Endothelial cell of umbilical vein (primary cell): ENCODE data around the gene MAML3. TPM values are rescaled to one million over a fixed set of nuclear protein-coding genes. Genes with fewer than 3 reads are reported as not detected.

Source experiments
- BruUV-seq: library from RNA; stranded (reverse); fragments of 400-500 nt; replicated peaks from 2 replicates; lab custom pipeline; 2021; lab: Mats Ljungman, UMichigan
- CTCF ChIA-PET: fragments of 300-600, 350-600 bp; sonication (Branson Sonifier 250); formaldehyde crosslinking; loops from one replicate; lab custom pipeline; 2021; ENCODE audit warnings: antibody characterized with exemption, inconsistent platforms; lab: Charles Lee
- POLR2A ChIA-PET: fragments of 300-600, 350-600 bp; sonication (Branson Sonifier 250); formaldehyde crosslinking; loops from one replicate; lab custom pipeline; 2021; ENCODE audit warnings: antibody characterized with exemption, inconsistent platforms; lab: Charles Lee
- DNase-seq: peaks from one replicate; pipeline ENCODE4 v3.0.0-alpha.2; 2011; ENCODE audit warnings: low read depth, low spot score
- FAIRE-seq: peaks from 2 replicates; lab custom pipeline; 2011; peaks lifted over from hg19 to GRCh38; lab: Jason Lieb, UNC
- H2AFZ ChIP-seq: 2 replicates; pipeline ENCODE4 v1.6.0; 2012; ENCODE audit warnings: low read depth, low read length, control low read depth, inconsistent platforms
- H3K27ac ChIP-seq: 2 replicates; pipeline ENCODE4 v1.5.1; 2011; ENCODE audit warnings: low read depth, mild to moderate bottlenecking, control low read depth, low read length, moderate library complexity; ENCODE audit not compliant: insufficient read depth
- H3K27me3 ChIP-seq, 2 experiments: 2 replicates each; pipeline versions ENCODE4 v1.6.0 to v1.6.1; 2011; ENCODE audit warnings: low read length in 2 of 2, mixed read lengths in 1 of 2; ENCODE audit not compliant: control insufficient read depth in 2 of 2, insufficient read depth in 2 of 2
- H3K36me3 ChIP-seq, 2 experiments: 2 replicates in 1 of 2; 3 replicates in 1 of 2; pipeline ENCODE4 v1.5.1; 2011; ENCODE audit warnings: low read length in 2 of 2, mild to moderate bottlenecking in 1 of 2, moderate library complexity in 1 of 2; ENCODE audit not compliant: control insufficient read depth in 2 of 2, insufficient read depth in 2 of 2; ENCODE audit errors: extremely low read depth in 1 of 2
- H3K4me1 ChIP-seq: 3 replicates; pipeline ENCODE4 v1.5.1; 2011; ENCODE audit warnings: mild to moderate bottlenecking, low read length; ENCODE audit not compliant: control insufficient read depth, insufficient read depth; ENCODE audit errors: extremely low read depth
- H3K4me2 ChIP-seq: 2 replicates; pipeline ENCODE4 v1.6.1; 2011; ENCODE audit warnings: low read length, control low read depth, mixed read lengths; ENCODE audit not compliant: insufficient read depth
- H3K4me3 ChIP-seq, 3 experiments: fragments of 200-600 bp in 1 of 3; sonication (generic), shearing (Covaris generic) in 1 of 3; replicated peaks in 1 of 3; 2 replicates each; pipeline ENCODE4 v1.5.1; 2011 to 2016; ENCODE audit warnings: control low read depth in 3 of 3, low read length in 3 of 3, mild to moderate bottlenecking in 2 of 3, inconsistent platforms in 1 of 3, low read depth in 1 of 3, moderate library complexity in 1 of 3; ENCODE audit not compliant: insufficient read depth in 1 of 3
- H3K79me2 ChIP-seq: 2 replicates; pipeline ENCODE4 v1.6.0; 2012; ENCODE audit warnings: low read length, inconsistent platforms; ENCODE audit not compliant: control insufficient read depth, insufficient read depth
- H3K9ac ChIP-seq: replicated peaks from 2 replicates; pipeline ENCODE3; 2011; ENCODE audit warnings: low read length, control low read depth; ENCODE audit not compliant: insufficient read depth; ENCODE audit errors: extremely low read depth
- H3K9me1 ChIP-seq: replicated peaks from 3 replicates; pipeline ENCODE4 v1.6.0; 2011; ENCODE audit warnings: mild to moderate bottlenecking, low read length; ENCODE audit not compliant: control insufficient read depth, insufficient read depth; ENCODE audit errors: extremely low read depth
- H3K9me3 ChIP-seq: replicated peaks from 2 replicates; pipeline ENCODE4 v1.5.1; 2012; ENCODE audit warnings: low read length, inconsistent platforms; ENCODE audit not compliant: control insufficient read depth, insufficient read depth
- H4K20me1 ChIP-seq: replicated peaks from 2 replicates; pipeline ENCODE3; 2011; ENCODE audit warnings: mild to moderate bottlenecking, low read length; ENCODE audit not compliant: control insufficient read depth, insufficient read depth; ENCODE audit errors: extremely low read depth
- CTCF ChIP-seq, 2 donors: IDR thresholded peaks; 1 replicate in 1 of 2; 2 replicates in 1 of 2; pipeline ENCODE4 v1.5.1; 2011; ENCODE audit warnings: low read length in 2 of 2, mild to moderate bottlenecking in 2 of 2, moderate library complexity in 2 of 2, control low read depth in 1 of 2, inconsistent platforms in 1 of 2, low read depth in 1 of 2; ENCODE audit not compliant: insufficient read depth in 1 of 2; ENCODE audit errors: extremely low read depth in 1 of 2
- EZH2 ChIP-seq: IDR thresholded peaks from 2 replicates; pipeline ENCODE4 v1.6.1; 2012; ENCODE audit warnings: borderline replicate concordance, low read depth, mild to moderate bottlenecking, moderate library complexity, low read length, inconsistent platforms; ENCODE audit not compliant: severe bottlenecking
- FOS ChIP-seq: IDR thresholded peaks from 2 replicates; pipeline ENCODE4 v1.6.1; 2011; ENCODE audit warnings: mild to moderate bottlenecking, low read length, moderate library complexity, borderline replicate concordance; ENCODE audit not compliant: insufficient read depth
- GATA2 ChIP-seq: IDR thresholded peaks from 2 replicates; pipeline ENCODE4 v1.7.0; 2011; ENCODE audit warnings: low read depth, mild to moderate bottlenecking, moderate library complexity, mixed read lengths, low read length; ENCODE audit not compliant: insufficient read length, insufficient read depth
- JUN ChIP-seq: IDR thresholded peaks from 2 replicates; pipeline ENCODE4 v1.6.1; 2011; ENCODE audit warnings: borderline replicate concordance, low read depth; ENCODE audit not compliant: insufficient read length, insufficient read depth
- MYC ChIP-seq: IDR thresholded peaks from one replicate; pipeline ENCODE4 v1.6.1; 2011; ENCODE audit warnings: mild to moderate bottlenecking, low read depth, low read length
- POLR2A ChIP-seq: IDR thresholded peaks from 2 replicates; pipeline ENCODE4 v1.6.1; 2012; ENCODE audit warnings: low read depth, mild to moderate bottlenecking, control low read depth, low read length
- POLR2AphosphoS5 ChIP-seq: IDR thresholded peaks from 2 replicates; pipeline ENCODE4 v1.6.1; 2012; ENCODE audit warnings: low read depth, mild to moderate bottlenecking, control low read depth, low read length, moderate library complexity; ENCODE audit not compliant: insufficient read depth
- dilution Hi-C: fragments of 300-500 bp; cut with MboI; formaldehyde crosslinking; loops from one replicate; pipeline ENCODE4 v1.15.0; 2019; ENCODE audit warnings: low sequenced_read_pairs; ENCODE audit not compliant: extremely low pct_ligation_motif_present
- intact Hi-C: fragments of 100-400 bp; cut with micrococcal nuclease; formaldehyde crosslinking; loops from one replicate; pipeline ENCODE4 v1.10.0; 2022
- polyA plus RNA-seq, 4 experiments: library from polyadenylated mRNA; depleted of rRNA in 3 of 4; stranded (reverse) in 3 of 4; unstranded in 1 of 4; fragments of >200 nt; gene quantifications; 2 replicates each; pipeline versions ENCODE4 v1.2.1 to v1.2.3, GENCODE V29; 2011 to 2012; ENCODE audit warnings: missing spikeins in 1 of 4
- total RNA-seq: library from RNA; stranded (reverse); gene quantifications from 2 replicates; pipeline ENCODE4 v1.2.3, GENCODE V29; 2021
- TF ChIP-seq, protein P1 (sequence below): IDR thresholded peaks from 2 replicates; pipeline ENCODE4 v1.6.1; 2011; ENCODE audit not compliant: insufficient read depth, insufficient read length

Gene MAML3
- total and polyA plus RNA-seq, 2 donors (not counting 3 experiments of a cell fraction or from before 2014, with no cell fraction given): 14.0 to 20.3 TPM

DNA sequence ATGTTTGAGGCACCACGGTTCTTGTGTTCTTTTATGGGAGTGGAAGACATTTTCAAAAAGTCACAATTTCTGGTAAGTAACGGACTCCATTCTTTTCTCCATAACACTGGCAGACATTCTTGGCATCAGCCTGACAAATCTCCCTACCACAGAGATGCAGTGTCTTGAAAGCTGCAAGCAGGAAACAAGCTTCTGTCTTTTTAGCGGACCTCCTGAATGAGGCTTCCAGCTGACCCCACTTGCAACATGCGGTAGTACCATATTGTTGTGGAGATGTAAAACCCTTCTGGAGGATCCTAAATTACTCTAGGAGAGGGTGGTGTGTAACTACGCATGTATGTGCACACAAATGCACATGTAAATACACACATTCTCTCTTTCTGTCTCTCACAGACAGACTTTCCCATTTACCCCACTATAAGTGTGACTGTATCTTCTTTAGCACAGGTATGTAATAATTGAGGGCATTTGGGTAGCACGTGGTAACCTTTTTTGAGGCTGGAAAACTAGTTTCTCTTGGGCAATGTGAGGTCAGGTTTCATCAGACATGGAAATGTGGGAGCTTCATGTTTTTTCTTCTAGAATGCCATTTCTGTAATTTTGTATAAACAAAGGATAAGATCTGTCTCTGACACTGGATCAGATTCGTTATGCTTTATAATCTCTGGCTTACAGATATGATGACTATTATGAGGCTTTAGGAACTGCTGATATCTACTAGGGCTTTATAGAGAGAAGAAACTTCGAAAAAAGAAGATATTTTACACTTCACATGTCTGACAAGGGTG lies 358.3 kb downstream of the MAML3 start:
- Histone ChIP-seq H3K9ac (no peak overlapping the region), H3K9me1 (no peaks in the 10 kb centered on the region), H3K27ac (no peak overlapping the region), H3K27me3 (no peaks in the 10 kb centered on the region), H2AFZ (no peak overlapping the region), H3K36me3 (no peaks in the 10 kb centered on the region), H3K4me2 (no peak overlapping the region), H3K4me1 (peaks cover 15% of the 10 kb centered on the region), H3K4me3 (no peak overlapping the region), H3K9me3 (no peaks in the 10 kb centered on the region), H3K79me2 (no peaks in the 10 kb centered on the region), H4K20me1 (peaks cover 2% of the 10 kb centered on the region)
- BruUV-seq: no TSS peak
- TF ChIP-seq JUN (no peak), EZH2 (no peak), GATA2 (no peak)
- TF ChIP-seq, protein P1, sequence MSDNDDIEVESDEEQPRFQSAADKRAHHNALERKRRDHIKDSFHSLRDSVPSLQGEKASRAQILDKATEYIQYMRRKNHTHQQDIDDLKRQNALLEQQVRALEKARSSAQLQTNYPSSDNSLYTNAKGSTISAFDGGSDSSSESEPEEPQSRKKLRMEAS: no peak
- dilution Hi-C loops (no loop called here), intact Hi-C loops (no loop called here)
- POLR2A ChIA-PET: no interaction called here
- CTCF ChIA-PET: interaction anchor here (0.9 kb wide), 1 partner anchor 8 kb away, joined by 3 read pairs; no protein-coding TSS in a partner anchor
- no peak for DNase-seq
- no peak for FAIRE-seq

DNA sequence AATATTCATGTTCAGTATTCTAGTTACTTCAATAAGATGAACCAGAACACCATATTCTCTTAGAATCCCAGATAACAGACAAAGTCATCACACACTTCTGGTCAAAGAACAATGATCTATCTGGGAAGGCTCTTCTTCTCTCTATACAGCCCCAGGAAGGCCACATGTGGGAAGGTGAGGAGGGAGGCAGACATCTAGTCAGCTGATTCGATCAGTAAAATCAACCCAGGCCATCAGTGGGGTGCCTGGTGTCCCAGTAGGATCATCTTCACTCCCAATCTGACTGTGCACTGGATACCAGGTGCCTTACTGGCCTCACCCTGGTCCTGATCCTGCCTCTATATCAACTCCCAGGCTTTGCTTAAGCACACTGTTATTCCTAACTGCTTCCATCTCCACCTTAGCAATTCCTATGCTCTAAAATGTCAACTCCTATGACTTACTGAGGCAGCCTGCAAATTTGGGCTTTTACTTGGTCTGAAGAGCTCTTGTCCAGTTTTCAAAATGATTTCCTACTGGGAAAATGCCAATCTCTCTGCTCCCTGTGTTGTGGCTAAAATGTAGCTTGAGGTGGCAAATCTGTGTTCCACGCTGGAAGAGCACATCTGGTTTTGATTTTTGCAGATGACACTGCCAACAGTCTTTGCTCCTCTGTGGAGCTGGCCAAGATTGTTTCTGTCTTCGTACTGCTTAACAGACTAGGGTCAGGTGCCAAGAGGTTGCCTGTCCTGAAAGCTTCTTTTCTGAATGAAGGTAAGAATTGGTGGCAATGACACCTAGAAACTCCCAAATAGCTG lies 359.6 kb downstream of the MAML3 start:
- POLR2A ChIA-PET: no interaction called here
- H3K4me3 ChIP-seq: no peak overlapping the region
- H3K9me3 ChIP-seq: no peaks in the 10 kb centered on the region
- dilution Hi-C loops (no loop called here), intact Hi-C loops (no loop called here)
- no peak overlapping the region for H3K4me2 ChIP-seq
- CTCF ChIA-PET: interaction anchor here (0.9 to 1.7 kb wide), 2 partner anchors 10 to 15 kb away, joined by 3 to 6 read pairs; no protein-coding TSS in a partner anchor
- BruUV-seq: no TSS peak
- no peaks in the 10 kb centered on the region for H3K27me3 ChIP-seq
- FAIRE-seq (no peak), DNase-seq (no peak)
- no peak overlapping the region for H3K27ac ChIP-seq
- peaks cover 2% of the 10 kb centered on the region for H4K20me1 ChIP-seq
- no peak overlapping the region for H3K9ac ChIP-seq
- H2AFZ ChIP-seq: no peak overlapping the region
- H3K4me1 ChIP-seq: peaks cover 15% of the 10 kb centered on the region
- no peaks in the 10 kb centered on the region for H3K36me3 ChIP-seq
- TF ChIP-seq POLR2AphosphoS5 (no peak), CTCF (IDR thresholded peaks at IDR 0.05; ENCODE audit: extremely low read depth in 1 of 2, insufficient read depth in 1 of 2, low read depth in 1 of 2, low read length in 2 of 2) (no peak), EZH2 (no peak), POLR2A (no peak), JUN (no peak), GATA2 (no peak), FOS (no peak), MYC (no peak)
- TF ChIP-seq, protein P1: no peak
- no peaks in the 10 kb centered on the region for H3K9me1 ChIP-seq
- H3K79me2 ChIP-seq: no peaks in the 10 kb centered on the region
